Measurements from ENCODE around the gene ERCC1.
"Not testable (repeated sequence)": the region's sequence is repeated elsewhere in the genome, so short reads cannot be mapped to it uniquely, and the experiment has no call there.

Gene ERCC1

DNA sequence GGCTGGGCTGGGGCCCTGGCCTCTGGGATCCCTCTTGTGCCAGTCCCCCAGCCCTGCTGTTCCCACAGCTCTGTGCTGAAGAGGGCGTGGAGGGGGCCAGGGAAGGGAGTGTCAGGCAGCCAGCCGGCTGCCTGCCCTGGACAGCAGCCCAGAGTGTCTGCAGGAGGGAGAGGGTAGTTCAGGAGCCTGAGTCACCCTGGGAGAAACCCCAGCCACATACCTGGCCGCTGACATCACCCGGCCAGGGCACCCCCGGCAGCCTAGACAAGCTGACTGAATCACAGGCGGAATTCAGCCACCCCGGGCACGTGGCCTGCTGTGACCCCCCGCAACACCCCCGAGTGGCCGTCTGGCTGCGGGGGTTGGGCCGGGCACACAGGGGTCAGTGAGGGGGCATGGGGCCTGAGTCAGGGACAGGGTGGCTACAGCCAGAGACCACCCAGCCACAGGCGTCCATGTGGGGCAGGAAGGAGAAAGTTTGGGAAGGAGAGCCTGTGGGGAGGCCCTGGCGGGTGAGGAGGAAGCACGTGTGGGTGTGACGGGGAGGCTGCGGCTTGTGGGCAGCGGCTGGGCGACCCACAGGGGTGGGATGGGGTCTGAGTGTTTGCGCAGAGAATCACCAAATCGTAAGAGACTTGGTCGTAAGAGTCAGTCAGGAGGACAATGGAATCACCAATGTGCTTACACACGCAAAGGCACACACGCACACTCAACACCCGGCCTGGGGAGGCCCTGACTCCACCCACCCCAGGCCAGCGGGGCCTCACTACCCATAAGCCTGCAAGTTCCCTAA, 32.2 kb upstream of the ERCC1 start:
- peak; percentile 73 to 78 for DNase-seq (ENCODE audit: low read depth in 2 of 2)

DNA sequence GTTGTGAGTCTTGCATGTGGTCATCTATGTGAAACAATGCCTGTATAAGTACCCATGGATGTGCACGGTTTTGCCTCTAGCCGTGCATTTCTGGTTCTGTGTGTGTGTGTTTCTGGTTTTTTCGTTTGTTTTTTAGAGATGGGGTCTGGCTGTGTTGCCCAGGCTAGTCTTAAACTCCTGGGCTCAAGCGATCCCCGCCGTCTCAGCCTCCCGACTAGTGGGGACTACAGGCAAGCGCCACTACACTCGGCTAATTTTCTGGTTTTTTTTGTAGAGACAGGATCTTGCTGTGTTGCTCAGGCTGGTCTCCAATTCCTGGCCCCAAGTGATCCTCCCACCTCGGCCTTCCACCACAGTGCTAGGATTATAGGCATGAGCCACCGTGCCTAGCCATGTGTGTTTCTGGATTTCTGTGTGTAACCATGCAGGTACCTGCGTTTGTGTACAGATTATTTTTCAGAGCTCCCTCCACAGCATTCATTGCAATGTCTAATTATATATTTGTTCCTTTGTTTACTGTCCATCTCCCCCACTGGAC, 28.2 kb upstream of the ERCC1 start:
- no peak for DNase-seq (ENCODE audit: low read depth in 2 of 2)

DNA sequence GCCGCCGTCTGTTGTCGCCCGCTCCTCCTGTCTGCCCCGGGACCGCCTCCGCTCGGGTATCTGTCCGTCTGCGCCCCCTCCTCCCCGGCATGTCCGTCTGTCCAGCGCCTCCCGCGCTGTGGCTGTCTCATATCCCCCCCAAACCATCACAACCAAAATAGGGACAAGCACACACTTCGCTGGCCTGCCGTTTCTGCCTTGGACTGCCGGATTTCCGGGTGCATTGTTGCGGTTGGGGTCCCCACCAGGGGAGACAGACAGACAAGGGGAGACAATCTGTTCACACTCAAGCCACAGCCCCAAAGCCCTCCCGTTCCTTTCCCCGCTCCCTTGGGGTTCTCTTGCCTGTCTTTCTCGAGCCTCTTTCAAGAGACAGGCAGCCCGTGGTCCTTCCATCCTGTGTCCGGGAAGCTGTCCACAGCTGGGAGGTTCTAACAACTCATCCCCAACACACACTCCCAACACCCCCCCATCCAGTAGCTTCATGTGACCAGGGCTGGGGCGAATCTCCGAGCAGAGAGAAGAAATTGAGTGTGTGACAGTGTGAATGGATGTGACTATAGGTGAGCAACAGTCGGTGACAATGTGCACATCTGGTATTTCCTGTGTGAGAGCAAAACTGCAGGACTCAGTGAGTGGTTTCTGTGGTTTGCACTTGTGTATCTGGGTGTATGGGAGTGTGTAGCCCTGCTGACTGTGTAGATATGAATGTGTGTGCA, 27.6 kb upstream of the ERCC1 start:
- DNase-seq (ENCODE audit: low read depth in 2 of 2): no peak

GRCh38 chr19:45450012-45450333, 26.3 kb upstream of the ERCC1 start:
- no peak for DNase-seq (ENCODE audit: low read depth in 2 of 2)

- no peak for DNase-seq (ENCODE audit: low read depth in 2 of 2)
These were observed 25.2 kb upstream of the ERCC1 start for GRCh38 chr19:45448887-45449299.

GRCh38 chr19:45448425-45448756, 24.7 kb upstream of the ERCC1 start:
- DNase-seq (ENCODE audit: low read depth in 2 of 2): no peak

GRCh38 chr19:45446944-45447343, 23.2 kb upstream of the ERCC1 start:
- DNase-seq (ENCODE audit: low read depth in 2 of 2): no peak

GRCh38 chr19:45446295-45446694, 22.6 kb upstream of the ERCC1 start:
- DNase-seq (ENCODE audit: low read depth in 2 of 2): no peak

GRCh38 chr19:45445139-45445538, 21.4 kb upstream of the ERCC1 start:
- DNase-seq (ENCODE audit: low read depth in 2 of 2): no peak

DNA sequence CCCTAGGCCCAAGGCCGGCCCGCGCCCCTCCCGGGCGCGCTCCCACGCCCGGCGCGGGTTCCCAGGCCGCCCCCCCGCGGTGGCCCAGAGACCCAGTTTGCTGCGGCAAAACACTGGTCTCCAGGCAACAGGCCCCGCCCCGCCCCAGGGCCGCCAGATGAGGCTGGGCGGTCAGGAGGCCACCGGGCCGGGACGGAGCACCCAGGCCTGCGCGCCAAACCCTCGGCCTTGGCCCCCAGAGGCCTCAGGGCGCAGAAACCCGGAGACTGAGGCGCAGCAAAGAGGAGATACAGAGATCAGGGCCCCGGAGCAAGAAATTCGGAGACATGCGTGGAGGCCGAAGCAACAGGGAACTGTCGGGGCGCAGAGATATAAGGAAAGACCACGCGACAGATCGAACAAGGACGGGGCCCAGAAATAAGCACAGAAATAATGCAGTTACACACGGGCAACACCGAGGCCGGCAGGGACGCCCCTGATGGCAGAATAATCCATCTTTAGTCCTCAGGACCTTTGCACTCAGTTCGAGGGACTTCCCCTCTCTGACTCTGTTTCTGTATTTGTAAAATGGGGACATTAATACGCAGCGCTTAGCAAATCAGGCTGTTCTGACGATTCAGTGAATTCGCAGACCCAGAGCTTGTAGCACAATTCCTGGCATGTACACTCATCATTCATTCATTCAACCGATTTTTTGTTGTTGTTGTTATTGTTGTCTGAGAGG, 20.8 kb upstream of the ERCC1 start:
- peak; percentile 76 to 77 for DNase-seq (ENCODE audit: low read depth in 2 of 2)

DNA sequence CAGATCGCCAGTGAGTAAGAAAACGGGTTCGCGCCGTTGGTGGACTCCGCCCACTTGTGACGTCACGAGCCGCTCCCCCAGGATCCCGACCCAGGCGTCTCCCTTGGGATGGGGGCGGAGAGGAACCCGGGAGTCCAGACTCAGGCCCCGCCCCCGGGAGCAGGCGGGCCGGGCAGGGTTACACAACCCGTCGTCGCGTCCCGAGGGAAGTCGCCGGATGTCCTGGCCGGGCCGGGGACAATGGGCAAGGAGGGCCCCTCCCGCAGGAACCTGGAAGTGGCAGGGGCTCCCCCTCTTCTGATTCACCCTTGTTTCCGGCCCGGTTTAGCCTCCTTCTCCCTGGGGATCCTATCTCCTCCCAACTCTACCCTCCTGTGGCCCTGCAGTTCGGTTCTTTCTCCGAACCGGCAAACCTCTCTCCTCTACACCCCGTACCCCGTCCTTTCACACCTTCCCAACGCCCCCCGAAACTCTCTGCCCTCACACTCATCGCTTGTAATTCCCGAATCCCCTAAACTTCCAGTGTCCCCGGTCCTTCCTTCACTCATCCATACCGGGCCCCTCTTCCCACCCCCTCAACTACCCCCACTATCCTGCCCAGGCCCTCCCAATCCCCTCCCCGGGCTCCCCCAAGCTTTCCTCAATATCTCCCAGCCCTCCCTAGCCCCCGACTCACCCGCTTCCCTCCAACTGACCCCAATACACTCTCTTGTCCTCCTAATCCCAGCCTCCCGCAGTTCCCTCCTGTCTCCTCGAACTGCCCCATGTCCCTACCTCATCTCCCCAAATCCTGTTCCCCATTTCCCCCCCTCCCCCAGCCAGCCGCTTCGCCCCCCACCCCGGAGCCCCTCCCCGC, 20.0 kb upstream of the ERCC1 start:
- peak; percentile 40 to 42 for DNase-seq (ENCODE audit: low read depth in 2 of 2)

- no peak for DNase-seq (ENCODE audit: low read depth in 2 of 2)
These were observed 19.2 kb upstream of the ERCC1 start for GRCh38 chr19:45442778-45443461.

DNA sequence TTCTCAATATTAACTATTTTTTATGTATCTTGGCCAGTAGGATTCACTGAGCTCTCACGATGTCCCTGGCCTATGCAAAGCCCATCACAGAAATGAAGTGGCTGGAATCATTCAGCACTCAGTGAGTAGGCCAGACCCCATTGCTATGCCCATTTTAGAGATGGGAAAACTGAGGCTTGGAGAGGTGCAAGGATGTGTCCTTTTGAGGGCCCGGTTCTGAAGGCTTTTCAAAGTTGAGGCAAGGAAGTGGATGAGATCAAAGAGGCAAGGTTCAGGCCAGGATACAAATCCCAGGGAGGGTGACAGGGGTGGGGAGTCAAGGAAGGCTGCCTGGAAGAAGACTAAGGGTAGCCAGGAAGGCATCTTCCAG, 18.7 kb upstream of the ERCC1 start:
- no peak for DNase-seq (ENCODE audit: low read depth in 2 of 2)

DNA sequence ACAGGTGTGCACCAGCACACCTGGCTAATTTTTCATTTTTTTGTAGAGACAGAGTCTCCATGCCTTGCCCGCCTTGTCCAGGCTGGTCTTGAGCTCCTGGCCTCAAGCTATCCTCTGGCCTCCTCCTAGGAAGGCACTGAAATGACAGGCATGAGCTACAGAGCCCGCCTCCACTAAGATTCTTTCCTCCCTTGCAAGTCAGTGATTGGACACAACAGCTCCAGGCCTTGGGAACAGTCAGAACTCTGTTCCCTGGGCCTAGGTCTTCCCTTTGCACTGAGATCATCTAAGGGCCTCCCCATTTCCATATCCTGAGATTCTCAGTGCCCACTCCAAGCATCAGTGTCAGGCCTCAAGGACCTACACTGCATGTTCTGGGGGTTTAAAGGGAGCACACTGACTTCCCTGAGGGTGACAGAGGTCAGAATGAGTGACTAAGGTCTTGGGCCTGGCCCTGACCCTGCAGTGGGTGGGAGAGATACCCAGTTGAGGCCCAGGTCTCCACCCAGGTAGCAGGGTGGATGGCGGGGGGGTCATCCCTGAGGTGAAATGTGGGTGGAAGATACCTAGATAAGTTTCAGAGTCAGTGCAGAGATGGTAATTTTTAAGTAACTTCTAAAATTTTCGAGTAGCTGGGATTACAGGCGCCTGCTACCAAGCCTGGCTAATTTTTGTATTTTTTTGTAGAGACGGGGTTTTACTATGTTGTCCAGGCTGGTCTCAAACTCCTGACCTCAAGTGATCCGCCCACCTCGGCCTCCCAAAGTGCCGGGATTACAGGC, 17.3 kb upstream of the ERCC1 start:
- DNase-seq (ENCODE audit: low read depth in 2 of 2): no peak

- DNase-seq (ENCODE audit: low read depth in 2 of 2): no peak
These were observed 16.5 kb upstream of the ERCC1 start for GRCh38 chr19:45440259-45440638.

DNA sequence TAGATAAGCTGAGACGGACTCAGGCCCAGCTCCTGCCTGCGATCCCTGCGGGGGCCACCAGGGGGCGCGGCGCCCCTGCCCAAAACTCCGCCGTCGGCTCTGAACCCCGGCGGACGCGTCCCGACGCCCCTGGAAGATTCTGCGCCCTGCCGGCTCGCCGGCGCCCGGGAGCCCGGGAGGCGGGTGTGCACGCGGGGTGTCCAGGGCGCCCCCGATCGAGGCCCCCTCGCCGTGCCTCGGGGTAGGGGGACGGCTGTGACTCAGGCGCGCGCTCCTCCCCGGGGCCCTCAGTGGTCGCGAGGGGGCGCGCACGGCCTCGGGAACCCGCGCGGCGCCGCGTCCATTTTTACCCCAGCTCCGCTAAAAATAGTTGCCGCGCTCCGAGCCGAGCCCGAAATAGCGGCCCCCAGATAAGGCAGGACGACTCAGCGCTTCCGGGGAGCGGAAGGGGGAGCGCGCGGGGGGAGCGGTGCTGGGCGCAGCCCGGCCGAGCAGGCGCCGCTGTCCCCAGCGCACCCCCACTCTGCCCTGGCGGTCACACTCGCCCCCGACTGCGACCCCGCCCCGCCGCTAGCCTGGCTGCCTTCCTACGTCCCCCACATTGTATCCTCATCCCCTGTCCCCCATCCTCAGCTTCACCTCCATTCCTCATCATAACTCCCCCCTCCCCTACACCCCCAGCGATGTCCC, 16.0 kb upstream of the ERCC1 start:
- peak; percentile 74 to 77 for DNase-seq (ENCODE audit: low read depth in 2 of 2)

GRCh38 chr19:45439190-45439568, 15.5 kb upstream of the ERCC1 start:
- DNase-seq (ENCODE audit: low read depth in 2 of 2): no peak

DNA sequence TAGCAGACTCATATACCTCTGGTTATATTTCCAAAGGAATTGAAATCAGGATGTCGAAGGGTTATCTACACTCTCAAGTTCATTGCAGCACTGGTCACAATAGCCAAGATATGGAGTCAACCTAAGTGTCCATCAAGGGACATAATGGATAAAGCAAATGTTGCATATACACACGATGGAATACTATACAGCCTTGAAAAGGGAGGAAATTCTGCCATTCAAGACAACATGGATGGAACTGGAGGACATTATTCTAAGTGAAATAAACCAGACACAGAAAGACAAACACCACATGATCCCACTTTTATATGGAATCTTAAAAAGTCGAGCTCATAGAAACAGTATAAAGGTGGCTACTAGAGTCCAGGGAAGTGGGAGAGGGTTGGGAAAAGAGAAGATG, 13.6 kb upstream of the ERCC1 start:
- DNase-seq (ENCODE audit: low read depth in 2 of 2): no peak

GRCh38 chr19:45432543-45432942, 8.8 kb upstream of the ERCC1 start:
- DNase-seq (ENCODE audit: low read depth in 2 of 2): not testable (repeated sequence)

DNA sequence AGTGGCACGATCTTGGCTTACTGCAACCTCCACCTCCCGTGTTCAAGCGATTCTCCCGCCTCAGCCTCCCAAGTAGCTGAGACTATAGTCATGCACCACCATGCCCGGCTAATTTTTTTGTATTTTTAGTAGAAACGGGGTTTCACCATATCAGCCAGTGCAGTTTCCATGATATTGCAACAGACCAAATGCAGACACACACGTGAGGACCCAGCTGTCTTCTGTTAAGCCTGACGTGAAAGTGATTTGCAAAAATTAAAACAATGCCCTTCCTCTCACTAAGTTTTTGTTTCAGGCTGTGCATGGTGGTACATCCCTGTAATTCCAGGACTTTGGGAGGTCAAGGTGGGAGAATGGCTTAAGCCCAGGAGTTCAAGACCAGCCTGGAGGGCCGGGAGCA, 7.3 kb upstream of the ERCC1 start:
- DNase-seq (ENCODE audit: low read depth in 2 of 2): not testable (repeated sequence)

All from stimulated activated CD8-positive, alpha-beta memory T cell treated with anti-CD3 and anti-CD28 coated beads, Interleukin-15, amount 100 ng/mL, for 48 hours (primary cell).